Karpas-422 (cell line): ENCODE data around the gene WDR26. TPM values are rescaled to one million over a fixed set of nuclear protein-coding genes. Genes with fewer than 3 reads are reported as not detected.
"Not testable (repeated sequence)": the region's sequence is repeated elsewhere in the genome, so short reads cannot be mapped to it uniquely, and the experiment has no call there.

Experiments used
- DNase-seq: peaks from one replicate; pipeline ENCODE4 v3.0.0-alpha.2; 2015
- H2AFZ ChIP-seq: fragments of 200-600 bp; sonication (generic); 2 replicates; pipeline ENCODE4 v1.6.1; 2014; ENCODE audit warnings: antibody characterized with exemption, low read length, mixed read lengths
- H3K27ac ChIP-seq: fragments of 200-600 bp; sonication (generic); 2 replicates; pipeline ENCODE4 v1.5.1; 2014; ENCODE audit warnings: mild to moderate bottlenecking, low read length, moderate library complexity
- H3K27me3 ChIP-seq: fragments of 200-600 bp; sonication (generic); 2 replicates; pipeline ENCODE4 v1.6.1; 2014; ENCODE audit warnings: low read length, mixed read lengths
- H3K36me3 ChIP-seq: fragments of 200-600 bp; sonication (generic); 2 replicates; pipeline ENCODE4 v1.6.1; 2014; ENCODE audit warnings: low read length, mixed read lengths; ENCODE audit not compliant: insufficient read depth
- H3K4me1 ChIP-seq: fragments of 200-600 bp; sonication (generic); 2 replicates; pipeline ENCODE4 v1.6.1; 2014; ENCODE audit warnings: mild to moderate bottlenecking, low read length, mixed read lengths
- H3K4me2 ChIP-seq: fragments of 200-600 bp; sonication (generic); 2 replicates; pipeline ENCODE4 v1.6.1; 2014; ENCODE audit warnings: low read length, low read depth, mild to moderate bottlenecking; ENCODE audit not compliant: poor library complexity, severe bottlenecking
- H3K4me3 ChIP-seq: fragments of 200-600 bp; sonication (generic); 2 replicates; pipeline ENCODE4 v1.5.1; 2014; ENCODE audit warnings: mild to moderate bottlenecking, antibody characterized with exemption, low read length, mixed read lengths
- H3K79me2 ChIP-seq: fragments of 200-600 bp; sonication (generic); 2 replicates; pipeline ENCODE4 v1.6.1; 2014; ENCODE audit warnings: mild to moderate bottlenecking, low read length, mixed read lengths
- H3K9ac ChIP-seq: fragments of 200-600 bp; sonication (generic); 2 replicates; pipeline ENCODE4 v1.6.0; 2014; ENCODE audit warnings: low read length
- H3K9me2 ChIP-seq: fragments of 200-600 bp; sonication (generic), shearing (Covaris generic); replicated peaks from 2 replicates; pipeline ENCODE4 v1.6.0; 2014; ENCODE audit warnings: mild to moderate bottlenecking, low read length, moderate library complexity; ENCODE audit not compliant: insufficient read depth
- H3K9me3 ChIP-seq: fragments of 300-700, 200-600 bp; sonication (generic); 2 replicates; pipeline ENCODE4 v1.6.1; 2014; ENCODE audit warnings: low read length, mixed read lengths
- H4K20me1 ChIP-seq: fragments of 200-600 bp; sonication (generic); 2 replicates; pipeline ENCODE4 v1.6.1; 2014; ENCODE audit warnings: mild to moderate bottlenecking, antibody characterized with exemption, low read length, low read depth; ENCODE audit not compliant: insufficient read depth
- total RNA-seq: library from RNA; depleted of rRNA; stranded (reverse); fragments of >200 nt; shearing (Covaris generic); gene quantifications from 2 replicates; pipeline ENCODE4 v1.2.3, GENCODE V29; 2014; ENCODE audit warnings: low replicate concordance

The WDR26 gene
- total RNA-seq, 1 experiment from 2014 or later = 95.2 TPM

DNA sequence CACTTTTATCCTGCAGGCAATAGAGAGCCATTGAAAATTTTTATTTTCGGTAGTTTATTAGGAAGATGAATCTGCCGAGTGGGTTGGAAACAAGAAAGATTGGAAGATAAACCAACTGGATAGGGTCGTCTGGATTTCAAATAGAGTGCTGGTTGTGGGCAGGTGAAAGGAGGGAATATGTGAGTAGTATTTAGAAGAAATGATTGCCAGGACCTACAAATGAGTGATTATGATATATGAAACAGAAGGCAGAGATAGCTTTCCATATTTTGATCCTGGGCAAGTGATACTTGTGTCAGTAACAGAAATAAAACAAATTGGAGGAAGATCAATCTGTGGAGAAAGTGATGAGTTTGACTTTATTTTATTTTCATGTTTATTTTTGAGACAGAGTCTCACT, 75.4 kb downstream of the WDR26 start:
- Histone ChIP-seq H2AFZ (no peak overlapping the region), H3K4me3 (no peak overlapping the region), H4K20me1 (no peaks in the 10 kb centered on the region), H3K4me2 (no peak overlapping the region), H3K79me2 (peaks cover 75% of the 10 kb centered on the region), H3K9me2 (no peaks in the 10 kb centered on the region), H3K36me3 (peaks cover 11% of the 10 kb centered on the region; the same call in 1 of the 2 replicates), H3K9ac (no peak overlapping the region), H3K9me3 (no peaks in the 10 kb centered on the region), H3K27me3 (no peaks in the 10 kb centered on the region), H3K27ac (no peak overlapping the region), H3K4me1 (peaks cover 22% of the 10 kb centered on the region)
- no peak for DNase-seq

- DNase-seq = no peak
- peaks cover 8% of the 10 kb centered on the region; the same call in 1 of the 2 replicates for H3K36me3 ChIP-seq
- H3K4me2 ChIP-seq = peak overlapping the region; percentile 94
- no peaks in the 10 kb centered on the region for H3K9me3 ChIP-seq
- H3K9ac ChIP-seq = peak overlapping the region; percentile 93
- no peak overlapping the region for H3K27ac ChIP-seq
- peaks cover 65% of the 10 kb centered on the region for H3K79me2 ChIP-seq
- H3K4me1 ChIP-seq = peaks cover 18% of the 10 kb centered on the region
- H3K27me3 ChIP-seq = no peaks in the 10 kb centered on the region
- no peaks in the 10 kb centered on the region for H3K9me2 ChIP-seq
- no peak overlapping the region for H2AFZ ChIP-seq
- H4K20me1 ChIP-seq = no peaks in the 10 kb centered on the region
- H3K4me3 ChIP-seq = peak overlapping the region; percentile 79
Measured at GRCh38 chr1:224358237-224358636, 76.4 kb downstream of the WDR26 start.

DNA sequence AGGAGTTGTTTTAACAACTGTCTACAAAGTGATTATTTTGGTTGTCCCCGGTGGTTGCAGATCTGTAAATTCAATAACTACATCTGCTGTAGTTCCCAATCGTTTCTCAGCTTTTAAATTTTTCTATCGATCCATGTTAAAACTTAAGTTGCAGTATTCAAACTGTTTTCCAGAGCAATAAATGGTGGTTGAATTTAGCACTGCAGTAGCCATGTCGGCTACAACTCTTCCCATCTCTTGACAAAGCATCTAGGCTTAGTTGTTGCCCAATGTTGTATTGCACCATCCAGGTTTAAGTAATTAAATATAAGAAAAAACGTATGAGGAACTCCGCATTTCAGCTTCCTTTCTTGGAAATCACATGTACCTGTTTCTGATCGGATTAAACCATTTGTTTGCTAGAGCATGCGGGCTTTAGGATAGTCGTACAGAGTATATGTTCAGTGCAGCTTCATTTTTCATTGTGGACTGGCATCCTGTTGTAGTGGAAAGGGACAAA, 76.9 kb downstream of the WDR26 start:
- Histone ChIP-seq H3K9ac (peak overlapping the region; percentile 93), H3K4me1 (peaks cover 18% of the 10 kb centered on the region), H3K27me3 (no peaks in the 10 kb centered on the region), H3K9me2 (no peaks in the 10 kb centered on the region), H3K4me3 (peak overlapping the region; percentile 79), H3K27ac (0 out of 2 replicates have a peak overlapping the region, but pooled peaks have one; percentile 2), H3K36me3 (peaks cover 8% of the 10 kb centered on the region; the same call in 1 of the 2 replicates), H2AFZ (0 out of 2 replicates have a peak overlapping the region, but pooled peaks have one; percentile 0), H3K4me2 (peak overlapping the region; percentile 94), H4K20me1 (no peaks in the 10 kb centered on the region), H3K79me2 (peaks cover 59% of the 10 kb centered on the region), H3K9me3 (no peaks in the 10 kb centered on the region)
- peak; percentile 63 for DNase-seq

- 0 out of 2 replicates have a peak within 1 kb of the TSS, but pooled peaks have one; percentile 0 for H2AFZ ChIP-seq
- H4K20me1 ChIP-seq = no peaks in the 10 kb centered on the region
- H3K4me2 ChIP-seq = peak within 1 kb of the TSS; percentile 94
- H3K36me3 ChIP-seq = peaks cover 8% of the 10 kb centered on the region; the same call in 1 of the 2 replicates
- peak within 1 kb of the TSS; percentile 93 for H3K9ac ChIP-seq
- peaks cover 18% of the 10 kb centered on the region for H3K4me1 ChIP-seq
- no peaks in the 10 kb centered on the region for H3K9me3 ChIP-seq
- peak within 1 kb of the TSS; percentile 79 for H3K4me3 ChIP-seq
- no peaks in the 10 kb centered on the region for H3K27me3 ChIP-seq
- H3K27ac ChIP-seq = peak within 1 kb of the TSS; percentile 2; the same call in 1 of the 2 replicates
- peaks cover 53% of the 10 kb centered on the region for H3K79me2 ChIP-seq
- DNase-seq = peak; percentile 98
- H3K9me2 ChIP-seq = no peaks in the 10 kb centered on the region
Measured at GRCh38 chr1:224356685-224357625, 77.6 kb downstream of the WDR26 start, which contains the start of gene CNIH4. TSS of gene CNIH4 (plus strand) at chr1:224356879. CDS start at chr1:224356925, 46 bp downstream.

DNA sequence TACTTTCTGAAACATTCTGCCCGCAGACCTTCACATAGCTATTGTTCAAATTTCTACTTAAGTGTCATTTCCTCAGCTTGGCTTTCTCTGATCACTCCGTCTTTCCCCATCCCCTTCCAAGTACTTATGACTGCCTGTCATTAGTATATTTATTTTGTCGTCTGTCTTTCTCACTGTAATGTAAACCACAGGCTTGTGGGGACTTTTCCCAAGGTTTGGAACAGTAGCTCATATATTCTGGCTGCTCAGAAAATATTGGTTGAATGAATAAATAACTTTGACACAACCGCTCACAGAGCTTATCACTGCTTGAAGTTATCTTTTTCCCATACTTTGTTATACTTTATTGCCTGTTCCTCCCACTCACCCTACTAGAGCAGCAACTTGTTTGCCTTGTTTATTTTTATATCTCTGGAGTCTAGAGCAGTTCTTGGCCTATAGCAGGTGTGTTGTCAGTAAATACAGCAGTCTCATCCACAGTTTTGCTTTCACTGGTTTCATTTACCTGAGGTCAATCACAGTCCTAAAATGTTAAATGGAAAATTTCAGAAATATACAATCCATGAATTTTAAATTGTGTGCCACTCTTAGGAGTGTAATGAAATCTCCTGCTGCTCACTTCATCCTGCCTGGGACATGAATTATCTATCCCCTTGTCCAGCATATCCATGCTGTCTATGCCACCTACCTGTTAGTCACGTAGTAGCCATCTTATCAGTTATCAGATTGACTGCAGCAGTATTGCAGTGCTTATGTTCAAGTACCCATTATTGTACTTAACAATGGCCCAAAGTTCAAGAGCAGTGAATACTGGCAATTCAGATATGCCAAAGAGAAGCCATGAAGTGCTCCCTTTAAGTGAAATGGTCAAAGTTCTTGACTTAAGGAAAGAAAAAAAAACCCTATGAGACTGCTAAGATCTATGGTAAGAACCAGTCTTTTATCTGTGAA, 80.3 kb downstream of the WDR26 start:
- peaks cover 26% of the 10 kb centered on the region for H3K79me2 ChIP-seq
- no peaks in the 10 kb centered on the region for H3K27me3 ChIP-seq
- H2AFZ ChIP-seq = peak overlapping the region; percentile 67; the same call in 1 of the 2 replicates
- no peak overlapping the region for H3K27ac ChIP-seq
- H3K36me3 ChIP-seq = no peaks in the 10 kb centered on the region
- H3K4me1 ChIP-seq = peaks cover 18% of the 10 kb centered on the region
- no peak for DNase-seq
- H3K9me2 ChIP-seq = no peaks in the 10 kb centered on the region
- no peaks in the 10 kb centered on the region for H4K20me1 ChIP-seq
- no peak overlapping the region for H3K4me3 ChIP-seq
- no peak overlapping the region for H3K9ac ChIP-seq
- H3K9me3 ChIP-seq = no peaks in the 10 kb centered on the region
- H3K4me2 ChIP-seq = no peak overlapping the region

GRCh38 chr1:224352436-224353085, 82.0 kb downstream of the WDR26 start:
- H3K36me3 ChIP-seq, H3K9me2 ChIP-seq, H3K27ac ChIP-seq, H3K27me3 ChIP-seq, H3K9me3 ChIP-seq, H3K4me1 ChIP-seq, H3K4me3 ChIP-seq, H3K79me2 ChIP-seq, H3K4me2 ChIP-seq, H4K20me1 ChIP-seq, H2AFZ ChIP-seq, H3K9ac ChIP-seq, DNase-seq: not testable (repeated sequence)

- not testable (repeated sequence) for H3K9me3 ChIP-seq, H3K79me2 ChIP-seq, H3K36me3 ChIP-seq, H3K9ac ChIP-seq, H3K9me2 ChIP-seq, H3K27me3 ChIP-seq, H3K27ac ChIP-seq, DNase-seq, H2AFZ ChIP-seq, H3K4me2 ChIP-seq, H4K20me1 ChIP-seq, H3K4me1 ChIP-seq, H3K4me3 ChIP-seq
Measured at GRCh38 chr1:224349716-224350115, 84.9 kb downstream of the WDR26 start.
